ENCODE data around the gene NLRP5.
"Not testable (repeated sequence)": the region's sequence is repeated elsewhere in the genome, so short reads cannot be mapped to it uniquely, and the experiment has no call there.

The NLRP5 gene

DNA sequence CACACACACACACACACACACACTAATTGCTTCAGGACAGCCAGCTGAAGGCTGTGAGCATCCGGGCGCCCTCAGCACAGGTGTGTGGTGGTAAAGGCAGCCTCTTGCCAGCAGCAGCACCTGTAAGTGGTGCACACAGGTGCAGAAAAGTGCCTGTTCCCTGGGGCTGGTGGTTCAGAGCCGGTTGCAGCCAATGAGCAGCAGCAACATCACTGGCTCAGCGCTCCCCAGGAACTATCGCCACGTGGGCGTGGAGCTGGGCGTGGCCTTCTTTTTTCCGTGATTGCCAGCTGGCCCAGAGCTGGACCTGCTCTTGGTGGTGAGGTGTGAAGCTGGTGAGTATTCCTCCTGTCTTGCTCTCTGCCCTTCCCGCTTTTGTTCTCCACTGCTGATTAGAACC is at the start of gene NLRP5:
Gene NLRP5, plus strand, starts transcription at position 289 of the 400 bp plus-strand sequence.
- no peak for DNase-seq

DNA sequence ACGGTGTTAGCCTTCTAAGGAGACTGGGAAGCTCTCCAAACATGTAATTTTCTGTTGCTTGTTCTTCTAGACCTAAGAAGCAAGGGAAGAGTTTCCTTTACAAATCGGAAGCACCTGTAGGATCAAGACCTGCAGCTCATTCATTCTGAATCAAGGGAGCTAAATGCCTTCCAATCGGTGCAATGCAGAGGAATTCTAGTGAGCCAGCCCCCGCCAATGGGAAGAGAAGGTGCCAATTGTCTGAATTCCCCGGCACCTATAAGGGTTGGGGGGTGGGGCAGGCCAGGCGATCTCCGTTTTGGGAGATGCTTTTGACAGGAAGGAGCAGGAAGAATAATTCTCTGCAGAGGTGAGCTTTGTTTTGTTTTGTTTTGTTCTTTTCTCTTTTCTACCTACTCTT is 47.4 kb upstream of the NLRP5 start:
- DNase-seq: no peak

DNA sequence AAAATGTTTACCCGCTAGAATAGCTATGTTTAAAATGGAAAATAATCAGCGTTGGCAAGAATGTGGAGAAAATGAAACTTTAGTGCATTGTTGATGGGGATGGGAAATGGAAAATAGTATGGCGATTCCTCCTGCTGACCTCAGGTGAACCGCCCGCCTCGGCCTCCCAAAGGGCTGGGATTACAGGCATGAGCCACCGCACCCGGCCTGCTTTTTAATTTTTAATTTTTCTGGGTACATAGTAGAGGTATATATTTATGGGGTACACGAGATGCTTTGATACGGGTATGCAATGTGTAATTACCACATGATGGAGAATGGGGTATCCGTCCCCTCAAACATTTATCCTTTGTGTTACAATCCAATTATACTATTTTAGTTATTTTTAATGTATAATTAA is 46.3 kb upstream of the NLRP5 start:
- no peak for DNase-seq

DNA sequence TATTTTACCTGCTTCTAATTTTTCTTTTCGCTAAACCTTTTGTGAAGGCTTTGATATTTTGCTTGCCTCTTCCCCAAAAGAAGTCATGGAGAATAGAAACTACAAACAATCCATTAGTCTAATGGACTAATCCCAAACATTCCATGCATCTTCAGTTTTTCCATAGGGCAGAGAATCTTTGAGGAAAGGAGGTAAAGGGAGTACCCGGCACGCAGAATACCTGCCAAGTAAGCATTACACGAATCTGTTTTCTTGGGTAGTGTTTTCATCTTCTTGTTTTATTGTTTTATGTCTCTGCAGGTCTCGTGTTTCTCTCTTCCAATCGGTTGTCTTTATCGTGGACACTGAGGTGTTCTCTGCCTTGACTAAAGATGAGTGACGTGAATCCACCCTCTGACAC is 39.0 kb upstream of the NLRP5 start, which contains the start of gene NLRP8:
Gene NLRP8, plus strand, starts transcription at position 301 of the 400 bp plus-strand sequence.
- DNase-seq: no peak

DNA sequence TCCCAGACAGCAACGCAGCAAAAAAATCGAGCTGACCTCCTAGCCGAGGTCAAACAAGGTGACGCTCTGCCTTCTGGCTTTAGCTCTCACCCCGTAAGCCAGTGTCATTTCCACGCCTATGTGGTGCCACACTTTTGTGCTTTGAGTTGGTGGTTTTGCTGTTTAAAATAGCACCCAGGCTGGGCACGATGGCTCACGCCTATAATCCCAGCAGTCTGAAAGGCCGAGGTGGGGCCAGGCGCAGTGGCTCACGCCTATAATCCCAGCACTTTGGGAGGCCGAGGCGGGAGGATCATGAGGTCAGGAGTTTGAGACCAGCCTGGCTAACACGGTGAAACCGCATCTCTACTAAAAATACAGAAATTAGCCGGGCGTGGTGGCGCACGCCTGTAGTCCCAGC is 36.0 kb upstream of the NLRP5 start:
- not testable (repeated sequence) for DNase-seq

DNA sequence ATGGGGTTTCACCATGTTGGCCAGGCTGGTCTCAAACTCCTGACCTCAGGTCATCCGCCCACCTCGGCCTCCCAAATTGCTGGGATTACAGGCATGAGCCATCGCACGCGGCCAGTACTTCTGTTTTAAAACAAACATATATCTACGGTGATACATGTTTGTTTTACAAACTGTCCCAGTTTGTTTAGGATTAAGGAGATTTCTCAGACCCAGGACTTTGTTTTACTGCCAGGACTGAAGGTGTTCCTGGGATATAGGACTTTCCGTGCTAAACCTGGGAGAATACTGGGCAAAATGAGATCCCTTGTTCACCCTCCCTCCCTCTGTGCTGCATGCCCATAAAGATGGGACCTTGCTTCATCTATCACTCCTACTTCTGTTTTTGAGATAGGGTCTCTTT is 30.1 kb upstream of the NLRP5 start:
- DNase-seq: no peak

DNA sequence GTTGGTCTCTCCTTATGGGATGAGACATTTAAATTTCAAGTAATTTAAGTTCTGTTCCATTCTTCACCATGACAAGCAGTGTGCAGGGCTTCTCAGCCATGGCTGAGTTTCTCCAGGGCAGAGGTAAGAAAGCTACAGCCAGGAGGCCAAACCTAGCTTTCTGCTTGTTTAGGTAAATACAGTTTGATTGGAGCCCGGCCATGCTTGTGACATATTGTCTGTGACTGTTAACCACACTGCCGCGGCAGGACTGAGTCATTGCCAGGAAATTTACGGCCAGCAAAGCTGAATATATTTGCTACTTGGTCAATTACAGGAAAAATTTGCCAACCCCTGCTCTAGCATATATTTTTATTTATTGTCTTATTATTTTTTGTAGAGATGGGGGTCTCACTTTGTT is 28.2 kb upstream of the NLRP5 start:
- DNase-seq: no peak

DNA sequence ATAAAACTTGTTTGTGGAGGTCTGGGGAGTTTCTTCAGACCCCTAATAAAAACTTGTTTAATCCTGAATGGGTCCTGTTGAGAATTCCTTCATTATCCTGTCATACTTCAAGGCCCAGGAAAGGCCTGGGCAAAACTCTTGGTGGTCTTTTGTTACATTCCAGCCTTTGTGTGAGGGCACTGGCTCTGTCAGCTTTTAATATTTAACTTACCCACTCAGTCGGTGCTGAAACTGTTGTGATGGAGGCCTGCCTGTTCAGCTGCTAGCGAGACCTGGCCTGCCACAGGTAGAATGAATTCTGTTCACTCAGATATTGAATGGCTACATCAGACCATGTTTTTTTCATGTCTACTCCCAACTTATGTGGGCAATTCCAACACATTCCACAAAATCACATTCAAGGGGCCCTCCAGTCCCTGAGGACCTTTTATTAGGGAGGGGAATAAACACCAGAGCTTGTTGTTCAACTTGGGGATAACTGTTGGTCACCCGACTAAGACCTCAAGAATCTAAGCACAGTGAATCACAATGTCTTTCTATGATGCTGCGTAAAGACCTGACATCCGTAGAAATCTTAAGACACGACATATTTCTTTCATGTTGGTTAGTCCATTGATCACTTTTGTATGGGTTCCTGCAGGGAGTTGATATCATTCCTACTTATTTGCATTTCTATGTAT is 26.4 kb upstream of the NLRP5 start:
- DNase-seq: no peak

DNA sequence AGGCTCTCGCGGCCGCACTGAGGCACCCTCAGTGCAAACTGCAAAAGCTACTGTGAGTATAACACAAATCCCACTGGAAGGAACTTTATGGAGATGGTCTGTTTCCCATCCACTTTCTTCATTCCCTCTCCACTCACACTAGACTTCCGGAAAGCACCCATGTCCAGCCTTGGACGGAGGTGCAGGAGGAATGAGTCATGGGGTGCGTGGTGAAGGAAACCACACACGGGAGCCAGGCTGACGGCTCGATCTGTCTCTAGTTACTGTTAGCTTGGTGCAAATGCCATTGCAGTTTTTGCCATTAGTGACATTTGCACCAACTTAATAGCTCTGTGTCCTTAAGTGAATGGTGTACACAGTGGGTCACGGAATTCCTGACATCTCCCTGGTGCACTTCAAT is 24.4 kb upstream of the NLRP5 start:
- DNase-seq: no peak

DNA sequence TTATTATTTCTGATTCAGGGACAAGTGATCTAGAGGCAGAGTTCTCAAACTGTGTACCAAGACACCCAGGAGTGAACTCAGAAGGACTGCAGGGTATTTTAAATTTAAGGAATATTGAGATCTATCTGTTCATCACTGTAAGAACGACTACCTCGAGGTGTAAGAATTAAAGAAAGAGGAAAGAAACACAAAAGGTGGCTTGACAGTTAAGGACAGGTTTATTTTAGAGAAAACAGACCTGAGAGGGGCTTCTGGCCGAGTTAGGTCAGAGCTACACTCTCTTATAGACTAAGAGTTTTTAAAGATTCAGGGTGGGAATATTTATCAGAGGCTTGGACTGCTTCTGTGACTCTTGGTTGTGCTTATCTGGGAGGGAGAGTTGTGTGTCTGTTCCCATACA is 12.6 kb upstream of the NLRP5 start:
- peak; percentile 33 for DNase-seq

DNA sequence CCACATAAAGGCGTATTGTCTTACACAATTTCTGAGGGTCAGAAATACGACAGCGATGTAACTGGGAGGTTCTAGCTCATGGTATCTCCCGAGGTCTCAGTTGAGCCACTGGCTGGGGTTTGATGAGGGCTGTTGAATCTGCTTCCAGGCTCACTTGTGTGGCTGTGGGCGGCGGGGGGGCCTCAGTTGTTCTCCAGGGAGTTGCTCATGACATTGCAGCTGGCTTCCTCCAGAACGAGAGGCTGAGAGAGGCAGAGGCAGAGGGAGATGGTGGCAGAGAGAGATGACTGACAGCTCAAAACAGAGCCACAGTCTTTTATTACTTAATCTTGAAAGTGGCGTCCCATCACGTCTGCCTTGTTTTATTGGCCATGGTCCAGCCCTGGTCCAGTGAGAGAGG is 6.2 kb upstream of the NLRP5 start:
- DNase-seq: no peak

DNA sequence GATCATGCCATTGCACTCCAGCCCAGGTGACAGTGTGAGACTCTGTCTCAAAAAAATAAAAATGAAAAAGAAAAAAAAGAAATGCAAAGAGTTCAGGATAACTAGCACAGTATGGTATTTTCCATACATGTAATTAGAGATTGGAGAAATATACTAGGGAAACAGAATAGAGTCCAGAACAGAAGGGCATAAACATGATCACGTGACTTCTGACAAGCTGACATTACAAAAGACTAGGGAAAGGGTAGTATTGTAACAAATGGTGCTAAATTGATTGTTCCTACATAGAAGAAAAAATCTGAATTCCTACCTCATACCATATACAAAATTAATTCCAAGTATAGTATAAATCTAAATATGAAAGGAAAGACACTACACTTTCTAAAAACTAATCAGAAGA is 1.3 kb upstream of the NLRP5 start:
- DNase-seq: no peak

DNA sequence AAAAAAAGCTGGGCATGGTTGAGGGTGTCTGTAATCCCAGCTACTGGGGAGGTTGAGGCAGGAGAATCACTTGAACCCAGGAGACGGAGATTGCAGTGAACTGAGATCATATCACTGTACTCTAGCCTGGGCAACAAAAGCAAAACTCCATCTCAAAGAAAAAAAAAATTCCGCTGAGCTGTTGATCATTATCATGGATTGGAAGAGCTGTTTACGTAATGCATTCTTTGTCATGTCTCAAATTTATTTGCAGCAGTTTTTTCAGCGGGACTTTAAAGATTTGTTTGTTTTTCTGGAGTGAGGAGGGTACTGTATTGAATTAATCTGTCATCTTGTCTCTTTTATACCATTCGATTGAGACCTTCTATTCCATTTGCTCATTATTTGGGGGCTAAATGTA is 4.3 kb downstream of the NLRP5 start:
- DNase-seq: peak; percentile 59

DNA sequence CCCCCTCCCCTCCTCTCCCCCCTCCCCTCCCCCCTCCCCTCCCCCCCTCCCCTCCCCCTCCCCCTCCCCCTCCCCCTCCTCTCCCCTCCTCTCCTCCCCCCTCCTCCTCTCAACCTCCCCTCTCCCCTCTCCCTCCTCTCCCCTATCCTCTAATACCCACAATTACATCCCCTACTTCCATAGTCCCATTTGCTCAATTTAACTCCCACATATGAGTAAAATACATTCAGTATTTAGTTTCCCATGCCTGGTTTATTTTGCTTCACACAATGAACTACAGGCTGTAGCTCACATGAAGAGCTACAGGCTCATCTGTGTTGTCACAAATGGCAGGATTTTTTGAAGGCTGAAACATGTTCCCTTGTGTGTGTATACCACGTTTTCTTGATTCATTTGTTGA is 6.9 kb downstream of the NLRP5 start:
- no peak for DNase-seq

DNA sequence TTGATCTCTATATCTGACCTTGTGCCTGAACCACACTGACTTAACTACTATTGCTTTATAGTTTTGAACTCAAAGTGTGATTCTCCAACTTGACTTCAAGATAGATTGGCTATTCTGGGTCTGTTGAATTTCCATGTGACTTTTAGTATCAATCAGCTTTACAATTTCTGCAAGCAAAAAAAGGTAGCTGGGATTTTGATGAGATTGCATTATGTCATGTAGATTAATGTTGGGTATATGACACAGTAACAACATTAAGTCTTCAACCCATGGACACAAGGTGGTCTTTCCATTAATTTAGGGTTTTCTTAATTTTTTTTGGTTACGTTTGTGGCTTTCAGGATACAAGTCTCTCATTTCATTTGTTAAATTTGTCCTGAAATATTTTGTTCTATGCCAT is 28.2 kb downstream of the NLRP5 start:
- no peak for DNase-seq

DNA sequence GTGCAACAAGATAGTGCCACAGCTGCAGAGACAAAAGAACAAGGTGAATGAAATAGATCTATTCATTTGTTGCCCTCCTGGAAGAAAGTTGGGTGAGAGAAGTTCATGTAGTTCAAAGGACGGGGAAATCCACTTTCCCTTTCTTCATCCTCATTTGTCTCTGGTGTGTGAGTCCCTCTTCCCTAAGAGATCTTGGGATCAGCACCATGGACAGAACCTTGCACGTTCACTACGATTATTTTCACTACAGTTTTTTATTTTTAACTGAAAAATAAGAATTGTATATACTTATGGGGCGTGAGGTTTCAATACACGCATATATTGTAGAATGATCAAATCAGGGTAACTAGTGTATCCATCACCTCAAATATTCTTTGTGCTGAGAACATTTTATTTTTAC is 29.2 kb downstream of the NLRP5 start:
- DNase-seq: peak; percentile 61

DNA sequence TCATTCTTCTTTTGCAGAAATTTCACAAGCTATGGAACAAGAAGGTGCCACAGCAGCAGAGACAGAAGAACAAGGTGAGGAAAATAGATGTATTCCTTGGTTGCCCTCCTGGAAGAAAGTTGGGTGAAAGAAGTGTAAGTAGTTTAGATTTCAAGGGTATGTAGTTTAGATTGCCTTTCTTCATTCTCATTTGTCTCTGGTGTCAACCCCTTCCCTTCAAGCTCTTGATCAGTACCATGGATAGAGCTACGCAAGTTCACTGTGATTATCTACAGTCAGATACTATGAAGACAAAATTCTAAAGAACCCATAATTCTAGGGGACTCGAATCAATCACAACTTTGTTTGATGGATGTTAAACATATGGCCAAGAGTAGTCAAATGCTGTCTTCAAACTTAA is 32.8 kb downstream of the NLRP5 start:
- not testable (repeated sequence) for DNase-seq

DNA sequence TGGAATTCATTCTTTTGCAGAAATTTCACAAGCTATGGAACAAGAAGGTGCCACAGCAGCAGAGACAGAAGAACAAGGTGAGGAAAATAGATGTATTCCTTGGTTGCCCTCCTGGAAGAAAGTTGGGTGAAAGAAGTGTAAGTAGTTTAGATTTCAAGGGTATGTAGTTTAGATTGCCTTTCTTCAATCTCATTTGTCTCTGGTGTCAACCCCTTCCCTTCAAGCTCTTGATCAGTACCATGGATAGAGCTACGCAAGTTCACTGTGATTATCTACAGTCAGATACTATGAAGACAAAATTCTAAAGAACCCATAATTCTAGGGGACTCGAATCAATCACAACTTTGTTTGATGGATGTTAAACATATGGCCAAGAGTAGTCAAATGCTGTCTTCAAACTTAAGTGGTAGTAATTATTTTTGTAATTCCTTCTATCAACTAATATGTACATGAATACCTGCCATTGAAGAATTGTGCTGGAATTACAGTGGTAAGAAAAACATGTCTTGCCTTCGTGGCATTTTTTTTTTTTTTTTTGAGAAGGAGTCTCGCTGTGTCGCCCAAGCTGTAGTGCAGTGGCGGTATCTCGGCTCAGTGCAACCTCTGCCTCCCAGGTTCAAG is 33.9 kb downstream of the NLRP5 start:
- not testable (repeated sequence) for DNase-seq

DNA sequence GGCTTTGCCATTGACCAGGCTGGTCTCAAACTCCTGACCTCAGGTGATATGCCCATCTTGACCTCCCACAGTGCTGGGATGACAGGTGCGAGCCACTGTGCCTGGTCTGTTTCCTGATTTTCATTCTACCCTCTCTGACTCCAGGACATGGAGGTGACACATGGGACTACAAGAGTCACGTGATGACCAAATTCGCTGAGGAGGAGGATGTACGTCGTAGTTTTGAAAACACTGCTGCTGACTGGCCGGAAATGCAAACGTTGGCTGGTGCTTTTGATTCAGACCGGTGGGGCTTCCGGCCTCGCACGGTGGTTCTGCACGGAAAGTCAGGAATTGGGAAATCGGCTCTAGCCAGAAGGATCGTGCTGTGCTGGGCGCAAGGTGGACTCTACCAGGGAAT is 40.2 kb downstream of the NLRP5 start:
- DNase-seq: no peak

DNA sequence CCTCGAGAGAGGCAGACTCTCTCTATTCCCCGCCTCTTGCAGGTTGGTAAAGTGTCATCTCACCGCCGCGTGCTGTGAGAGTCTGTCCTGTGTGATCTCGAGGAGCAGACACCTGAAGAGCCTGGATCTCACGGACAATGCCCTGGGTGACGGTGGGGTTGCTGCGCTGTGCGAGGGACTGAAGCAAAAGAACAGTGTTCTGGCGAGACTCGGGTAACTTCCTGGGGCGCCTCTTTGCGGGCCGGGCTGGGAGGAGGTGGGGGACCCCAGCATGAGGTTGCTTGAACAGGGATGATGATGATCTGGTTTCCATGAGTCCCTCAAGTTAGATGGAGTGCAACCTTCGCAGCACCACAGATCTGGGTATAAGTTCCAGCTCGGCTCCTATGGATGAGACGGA is 67.0 kb downstream of the NLRP5 start:
- no peak for DNase-seq

DNA sequence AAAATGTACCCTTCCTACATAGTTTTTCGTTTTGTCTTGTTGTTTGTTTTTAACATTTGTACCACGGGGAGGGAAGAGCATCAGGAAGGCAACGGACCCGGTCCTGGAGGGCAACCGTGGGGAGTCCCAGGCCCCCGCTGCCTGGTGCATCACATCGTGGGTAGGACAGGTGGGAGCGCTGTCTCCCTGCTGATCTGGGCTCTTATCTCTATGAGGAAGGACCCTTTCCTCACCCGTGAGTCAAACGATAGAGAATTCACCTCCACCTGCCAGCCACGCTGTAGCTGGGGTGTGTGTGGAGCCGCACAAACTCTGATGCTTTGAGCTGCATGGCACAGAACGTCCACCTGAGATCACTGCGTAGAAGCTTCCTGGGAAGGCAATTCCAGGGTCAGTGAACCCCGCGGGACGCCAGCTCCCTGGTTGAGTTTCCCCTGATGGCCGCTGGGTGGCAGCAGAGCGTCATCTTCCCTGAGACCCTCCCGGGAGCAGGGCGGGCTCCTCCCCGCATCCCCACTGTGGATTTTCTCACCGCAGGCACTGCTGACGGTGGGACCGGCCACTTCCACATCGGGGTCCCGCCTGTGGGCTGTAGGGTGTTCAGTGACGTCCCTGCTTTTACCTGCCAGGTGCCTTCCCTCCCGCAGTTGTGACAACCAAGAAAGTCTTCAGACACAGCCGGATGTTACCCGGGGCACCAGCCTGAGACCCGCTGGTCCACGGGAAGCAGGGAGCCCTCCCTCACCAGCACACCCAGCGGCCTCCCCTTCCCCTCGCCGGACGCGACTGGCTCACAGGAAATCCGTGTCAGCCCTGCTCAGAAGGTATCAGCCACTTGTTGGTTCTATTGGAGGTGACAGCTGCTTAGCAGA is 79.8 kb downstream of the NLRP5 start:
- peak; percentile 68 for DNase-seq

DNA sequence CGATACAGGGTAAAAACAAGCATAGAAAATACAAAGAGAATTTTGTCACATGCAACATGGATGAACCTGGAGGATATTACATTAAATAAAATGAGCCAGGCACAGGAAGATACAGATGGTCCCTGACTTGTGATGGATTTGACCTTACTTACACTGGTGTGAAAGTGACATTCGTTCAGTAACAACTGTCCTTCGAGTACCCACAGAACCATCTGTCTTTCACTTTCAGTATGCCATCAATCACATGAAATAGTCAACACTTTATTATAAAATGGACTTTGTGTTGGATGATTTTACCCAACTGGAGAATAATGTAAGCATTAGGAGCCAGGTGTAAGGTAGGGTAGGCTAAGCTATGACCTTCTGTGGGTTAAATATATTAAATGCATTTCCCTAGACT is 83.1 kb downstream of the NLRP5 start:
- DNase-seq: no peak

DNA sequence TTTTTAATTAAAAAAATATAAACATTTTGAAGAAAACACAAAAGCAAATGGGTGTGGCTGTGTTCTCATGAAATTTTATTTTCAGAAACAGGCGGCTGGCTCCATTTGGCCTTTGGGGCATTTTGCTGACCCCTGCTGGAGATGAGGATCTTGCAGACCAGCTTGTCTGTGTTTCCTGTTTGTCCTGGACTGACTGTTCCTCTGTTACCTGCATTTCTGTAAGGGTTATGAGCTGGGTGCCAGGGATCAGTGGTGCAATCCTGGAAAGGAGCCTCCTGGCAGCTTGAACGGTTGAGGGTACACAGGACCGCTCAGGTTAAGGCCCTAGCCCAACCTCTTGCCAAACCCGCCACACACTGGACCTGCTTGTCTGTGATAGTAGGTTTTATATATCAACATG is 84.6 kb downstream of the NLRP5 start:
- DNase-seq: peak; percentile 18

DNA sequence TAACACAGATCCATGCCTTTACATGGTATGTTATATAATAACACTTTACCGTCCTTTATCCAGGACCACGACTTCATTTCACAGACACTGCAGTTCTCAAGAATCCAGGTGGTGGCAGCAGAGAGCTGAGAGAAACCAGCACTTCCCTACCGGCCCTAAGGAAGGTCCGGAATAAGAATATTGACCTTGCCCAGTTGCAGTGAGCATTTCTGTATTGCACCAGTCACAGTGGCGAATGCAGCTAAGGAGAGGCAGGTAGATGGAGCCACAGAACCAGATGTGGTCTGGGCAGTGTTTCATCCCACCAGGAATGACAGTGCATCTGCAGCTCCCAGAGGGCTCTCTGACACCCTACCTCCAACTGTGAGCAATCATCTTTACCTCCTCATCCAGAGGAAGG is 89.9 kb downstream of the NLRP5 start:
- DNase-seq: peak; percentile 82

All from OCI-M1 (cell line).